HG02885 (cell line): ENCODE measurements around the gene A3GALT2.

Experiments used
- ATAC-seq: cut with Tn5 transposase; IDR thresholded peaks from one replicate; pipeline ENCODE4 v1.9.1; 2021; ENCODE audit warnings: mild to moderate bottlenecking; ENCODE audit not compliant: unreplicated experiment, poor library complexity

Gene A3GALT2

DNA sequence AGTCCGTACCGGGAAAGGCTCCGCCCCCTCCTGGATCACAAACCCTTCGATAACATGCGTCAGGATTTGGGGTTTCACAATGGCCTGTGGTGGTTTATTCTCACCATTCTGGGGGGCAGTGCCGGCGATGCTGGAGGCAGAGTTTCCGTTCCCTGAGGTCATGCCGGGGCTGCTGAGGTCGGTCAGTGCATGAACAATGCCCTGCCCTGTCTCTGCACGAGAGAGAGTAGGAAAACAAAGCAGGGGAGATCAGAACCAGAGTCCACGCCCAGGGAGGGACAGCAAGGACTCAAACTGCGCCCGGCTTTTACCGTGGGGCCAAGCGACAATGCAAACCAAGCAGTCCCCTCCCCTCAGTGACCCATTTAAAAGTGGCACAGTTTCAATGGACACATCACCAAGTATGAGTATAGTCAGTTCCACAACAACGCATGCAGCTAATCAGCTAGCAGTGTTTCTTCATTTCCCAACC, 13.2 kb upstream of the A3GALT2 start:
- ATAC-seq = no peak

GRCh38 chr1:33332881-33333280, 12.0 kb upstream of the A3GALT2 start:
- ATAC-seq = no peak

GRCh38 chr1:33332357-33332789, 11.5 kb upstream of the A3GALT2 start:
- ATAC-seq = no peak

- no peak for ATAC-seq
Observed at GRCh38 chr1:33331444-33332356, 10.8 kb upstream of the A3GALT2 start.

DNA sequence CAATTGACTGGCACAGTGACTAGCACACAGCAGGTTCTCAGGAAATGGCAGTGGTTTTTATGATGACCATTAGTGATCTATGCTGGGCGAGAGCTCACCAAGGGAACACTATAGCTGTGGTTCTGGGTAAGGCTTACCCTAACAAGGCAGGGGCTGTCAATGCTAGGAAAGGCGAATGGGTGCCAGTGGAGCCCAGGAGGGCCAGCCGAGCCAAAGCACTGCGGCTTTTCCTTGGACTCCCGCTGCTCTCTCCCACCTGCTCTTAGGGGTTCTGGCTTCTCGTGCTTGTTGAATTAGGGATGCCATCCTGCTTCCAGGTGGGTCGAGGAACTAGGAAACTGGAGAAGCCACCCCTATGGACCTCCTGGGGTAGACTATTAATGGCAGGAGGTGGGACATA, 10.0 kb upstream of the A3GALT2 start:
- ATAC-seq = no peak

GRCh38 chr1:33330361-33330890, 9.5 kb upstream of the A3GALT2 start:
- no peak for ATAC-seq

DNA sequence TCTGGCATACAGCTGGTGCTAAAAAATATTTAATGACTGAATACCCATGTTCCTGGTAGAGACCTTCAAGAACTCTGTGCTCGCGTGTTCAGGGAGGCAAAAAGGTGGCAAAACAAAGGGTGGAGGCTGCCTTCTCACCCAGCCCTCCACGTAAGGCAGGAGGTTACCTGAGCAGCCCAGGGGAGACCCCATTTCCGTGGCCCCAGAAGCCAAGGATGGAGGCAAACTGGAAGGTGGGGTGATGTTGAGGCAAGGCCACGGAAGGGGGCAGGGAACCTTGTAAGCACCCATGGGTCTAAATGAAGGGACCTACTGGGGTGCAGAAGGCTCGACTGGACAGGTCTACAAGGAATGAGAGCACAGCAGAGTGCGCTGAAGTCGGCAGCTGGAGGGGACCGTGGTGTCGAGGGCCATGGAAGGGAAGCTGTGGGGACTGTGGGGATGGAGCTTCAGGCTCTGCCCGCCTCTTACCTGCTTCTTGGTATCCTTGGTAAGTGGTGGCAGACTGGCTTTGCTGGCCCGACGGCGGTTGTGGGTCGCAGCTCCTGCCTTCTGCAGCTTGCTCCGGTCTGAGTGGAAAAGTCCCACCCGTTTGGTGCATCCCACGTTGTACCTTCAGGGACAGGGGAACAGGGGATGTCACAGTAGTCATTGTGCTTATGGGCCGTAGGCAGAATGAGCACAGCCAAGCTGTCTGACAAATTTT, 8.9 kb upstream of the A3GALT2 start:
- ATAC-seq = no peak

DNA sequence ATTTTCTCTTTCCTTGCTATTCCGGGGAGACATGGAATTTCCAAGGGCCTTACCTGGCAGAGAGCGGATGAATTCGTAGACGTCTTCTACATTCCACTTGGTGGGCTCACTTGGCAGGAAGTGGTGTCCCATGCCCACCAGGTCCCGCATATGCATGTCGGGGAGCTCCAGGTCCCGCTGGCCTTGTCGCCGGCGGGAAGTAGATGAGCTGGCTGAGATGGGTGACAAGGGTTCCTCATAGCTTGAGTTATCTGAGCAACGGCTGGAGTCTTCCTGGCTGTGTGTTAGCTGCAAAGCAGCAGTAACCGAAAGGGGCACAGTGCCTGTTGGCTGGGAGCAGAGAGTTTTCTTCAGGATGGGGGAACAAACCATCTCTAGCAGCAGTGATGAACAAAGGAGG, 7.9 kb upstream of the A3GALT2 start:
- ATAC-seq = no peak

GRCh38 chr1:33327587-33328325, 6.9 kb upstream of the A3GALT2 start:
- ATAC-seq = no peak

GRCh38 chr1:33326785-33327184, 5.9 kb upstream of the A3GALT2 start:
- no peak for ATAC-seq

DNA sequence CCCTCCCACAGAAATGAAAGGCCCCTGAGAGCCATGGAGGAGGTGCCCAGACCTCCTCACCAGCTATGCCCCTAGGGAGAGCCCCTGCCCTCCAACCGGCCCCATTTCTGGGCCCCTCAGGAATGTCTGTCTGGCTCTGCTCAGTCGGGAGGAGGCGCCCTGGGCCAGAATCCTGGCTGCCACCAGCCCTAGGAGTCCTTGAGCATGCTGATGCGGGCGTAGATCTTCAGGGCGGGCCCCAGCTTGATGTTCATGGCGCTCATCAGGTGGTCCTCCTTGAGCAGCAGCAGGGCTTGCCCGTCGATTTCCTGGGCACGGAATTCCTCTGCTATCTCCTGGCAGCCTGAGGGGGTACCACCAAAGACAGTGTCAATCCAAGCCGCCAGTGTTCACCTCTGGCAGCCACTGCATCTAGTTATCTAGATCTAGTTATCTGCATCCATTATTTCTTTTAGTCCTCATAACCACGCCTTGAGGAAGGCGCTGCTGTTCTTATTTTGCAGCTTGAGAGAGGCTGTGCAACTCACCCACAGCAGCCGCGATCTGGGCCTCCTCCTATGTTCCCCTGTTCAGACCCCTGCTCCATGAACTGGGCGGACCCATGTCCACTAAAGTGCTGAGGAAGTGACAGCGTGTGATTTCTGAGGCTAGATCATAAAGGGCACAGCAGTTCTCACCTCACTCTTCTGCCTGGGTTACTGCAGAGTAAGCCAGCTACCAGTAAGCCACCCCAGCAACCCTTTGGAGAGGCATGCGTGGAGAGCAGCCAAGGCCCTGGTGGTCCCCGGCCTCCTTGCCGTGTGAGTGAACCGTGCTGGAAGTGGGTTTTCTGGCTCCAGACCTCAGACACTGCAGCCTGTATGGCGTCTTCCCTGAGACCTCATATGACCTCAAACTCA, 4.0 kb upstream of the A3GALT2 start:
- ATAC-seq = no peak

GRCh38 chr1:33323663-33324477, 3.0 kb upstream of the A3GALT2 start:
- no peak for ATAC-seq

DNA sequence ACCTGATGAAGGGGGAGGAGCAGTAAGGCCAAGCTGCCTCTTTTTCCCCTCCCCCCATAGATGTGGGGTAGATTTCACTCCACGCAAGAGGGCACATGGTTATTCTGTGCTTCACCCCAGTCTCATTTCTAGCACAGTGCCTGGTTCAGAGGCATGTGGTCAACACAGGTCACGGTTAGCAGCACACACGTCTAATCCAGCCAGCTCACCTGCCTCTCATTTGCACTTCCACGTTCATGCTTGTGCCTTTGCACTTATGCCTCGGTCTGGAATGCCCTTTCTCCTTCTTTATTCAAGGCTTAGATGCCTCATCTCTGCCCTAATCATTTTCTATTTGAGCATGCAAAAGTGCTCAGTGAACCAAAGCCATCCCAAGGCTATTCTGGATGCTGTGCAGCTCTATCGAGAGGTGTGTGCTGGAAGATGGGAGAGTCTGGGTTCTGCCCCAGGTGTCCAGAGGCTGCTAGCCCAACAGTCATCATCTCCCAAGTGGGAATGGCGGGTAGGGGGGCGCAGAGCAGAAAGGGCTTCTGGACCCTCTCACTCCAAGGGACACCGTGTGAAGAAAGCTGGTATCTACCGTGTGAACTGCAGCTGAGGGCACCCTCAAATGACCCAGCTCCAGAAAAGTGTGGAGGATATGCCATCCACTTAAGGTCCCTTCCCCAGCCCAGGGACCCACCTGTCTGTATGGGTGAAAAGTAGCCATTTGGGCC, 2.1 kb upstream of the A3GALT2 start:
- no peak for ATAC-seq

DNA sequence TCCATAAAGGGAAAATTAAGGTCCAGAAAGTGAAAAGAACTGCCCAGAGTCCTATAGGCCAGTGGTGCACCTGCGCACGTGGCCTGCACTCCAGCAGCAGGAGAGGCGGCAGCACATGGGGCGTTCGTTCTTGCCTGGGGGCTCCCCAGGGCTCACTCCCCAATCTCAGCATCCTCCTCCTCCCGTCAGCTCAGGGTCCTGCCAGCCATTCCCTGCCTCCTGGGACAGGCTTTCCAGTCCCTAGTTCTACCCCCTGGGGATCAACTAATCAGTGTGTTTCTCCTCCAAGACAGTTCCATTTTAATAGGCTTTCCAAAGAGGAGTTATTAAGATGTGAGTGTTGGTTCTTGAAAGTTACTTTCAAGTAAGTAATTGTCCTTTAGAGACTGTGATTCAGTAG, 1.2 kb upstream of the A3GALT2 start:
- no peak for ATAC-seq

DNA sequence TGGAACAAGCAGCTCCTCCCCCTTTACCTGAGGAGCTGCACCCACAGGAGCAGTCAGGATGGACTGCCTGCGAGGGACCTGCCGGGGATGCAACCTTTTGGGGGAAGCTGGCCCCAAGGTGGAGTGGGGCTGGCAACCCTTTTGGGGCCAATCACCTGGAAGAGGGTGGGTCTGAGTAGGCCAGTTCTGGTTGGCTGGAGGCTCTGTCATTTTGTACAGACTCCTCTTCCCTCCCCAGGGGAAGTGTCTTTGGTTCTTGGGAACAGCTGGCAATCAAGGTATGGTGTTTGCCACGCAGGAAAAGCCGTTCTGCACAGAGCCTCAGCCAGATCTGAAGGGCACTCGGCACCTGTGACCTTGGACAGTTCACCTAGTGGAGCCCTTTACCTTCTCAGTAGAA, 280 bp upstream of the A3GALT2 start:
- no peak for ATAC-seq

- ATAC-seq = no peak
Observed at GRCh38 chr1:33319949-33320618, 814 bp downstream of the A3GALT2 start.

GRCh38 chr1:33319186-33319948, 1.5 kb downstream of the A3GALT2 start:
- ATAC-seq = no peak
